Caco-2 (cell line): ENCODE results near the gene FAM50B. TPM values are rescaled to one million over a fixed set of nuclear protein-coding genes. Genes with fewer than 3 reads are reported as not detected.

ENCODE experiments used
- Bru-seq: library from RNA; stranded (reverse); fragments of 400-500 nt; gene quantifications from one replicate; lab custom pipeline; 2021; lab: Mats Ljungman, UMichigan
- BruChase-seq, 2 experiments: library from RNA; stranded (reverse); fragments of 400-500 nt; gene quantifications; one replicate each; lab custom pipeline; 2021; lab: Mats Ljungman, UMichigan
- BruUV-seq: library from RNA; stranded (reverse); fragments of 400-500 nt; replicated peaks from 2 replicates; lab custom pipeline; 2021; lab: Mats Ljungman, UMichigan
- CTCF ChIA-PET: fragments of 300-600 bp; sonication (Branson Sonifier 250); formaldehyde crosslinking; loops from one replicate; lab custom pipeline; 2022; ENCODE audit warnings: antibody characterized with exemption; lab: Charles Lee
- POLR2A ChIA-PET: fragments of 300-600 bp; sonication (Branson Sonifier 250); formaldehyde crosslinking; loops from one replicate; lab custom pipeline; 2022; ENCODE audit warnings: antibody characterized with exemption; lab: Charles Lee
- DNase-seq, 2 experiments: peaks; one replicate each; pipeline versions ENCODE4 v3.0.0 to v3.0.0-alpha.2; 2020 to 2022
- H3K27me3 ChIP-seq: replicated peaks from 2 replicates; pipeline ENCODE4 v1.6.0; 2011; ENCODE audit warnings: low read length; ENCODE audit not compliant: control insufficient read depth, insufficient read depth
- H3K36me3 ChIP-seq: 2 replicates; pipeline ENCODE4 v1.5.1; 2011; ENCODE audit warnings: low read length; ENCODE audit not compliant: control insufficient read depth, insufficient read depth
- H3K4me1 ChIP-seq: fragments of 250-450 bp; sonication (Bioruptor Pico); 2 replicates; pipeline ENCODE4 v1.5.1; 2020; ENCODE audit warnings: mild to moderate bottlenecking
- H3K4me3 ChIP-seq: 2 replicates; pipeline ENCODE4 v1.5.1; 2011; ENCODE audit warnings: low read depth, mild to moderate bottlenecking, control low read depth, low read length
- H3K9me3 ChIP-seq: fragments of 250-450 bp; sonication (Bioruptor Pico); 2 replicates; pipeline ENCODE4 v1.5.1; 2020; ENCODE audit warnings: mild to moderate bottlenecking, moderate library complexity
- H3K27ac Mint-ChIP-seq: one replicate; pipeline ENCODE4 v1.8.0; 2022; ENCODE audit warnings: mixed read lengths; ENCODE audit not compliant: unreplicated experiment
- H3K27me3 Mint-ChIP-seq: one replicate; pipeline ENCODE4 v1.8.0; 2022; ENCODE audit warnings: mixed read lengths; ENCODE audit not compliant: insufficient read depth, unreplicated experiment
- H3K36me3 Mint-ChIP-seq: one replicate; pipeline ENCODE4 v1.8.0; 2022; ENCODE audit warnings: mild to moderate bottlenecking, mixed read lengths; ENCODE audit not compliant: insufficient read depth, unreplicated experiment
- H3K4me1 Mint-ChIP-seq: one replicate; pipeline ENCODE4 v1.8.0; 2022; ENCODE audit warnings: low read depth, mixed read lengths; ENCODE audit not compliant: unreplicated experiment
- H3K4me3 Mint-ChIP-seq: one replicate; pipeline ENCODE4 v1.8.0; 2022; ENCODE audit warnings: mild to moderate bottlenecking, moderate library complexity, mixed read lengths; ENCODE audit not compliant: unreplicated experiment
- H3K9me3 Mint-ChIP-seq: one replicate; pipeline ENCODE4 v1.8.0; 2022; ENCODE audit warnings: mixed read lengths; ENCODE audit not compliant: unreplicated experiment
- CTCF ChIP-seq, 2 experiments: fragments of 200-600 bp in 1 of 2; IDR thresholded peaks; 1 replicate in 1 of 2; 2 replicates in 1 of 2; pipeline versions ENCODE4 v1.5.1 to v1.8.0; 2011 to 2022; ENCODE audit warnings: antibody characterized with exemption in 1 of 2, control low read depth in 1 of 2, inconsistent platforms in 1 of 2, low read depth in 1 of 2, low read length in 1 of 2, mild to moderate bottlenecking in 1 of 2, moderate library complexity in 1 of 2; ENCODE audit not compliant: insufficient read depth in 1 of 2, severe bottlenecking in 1 of 2, unreplicated experiment in 1 of 2
- intact Hi-C: fragments of 100-400 bp; cut with micrococcal nuclease; formaldehyde crosslinking; loops from one replicate; pipeline ENCODE4 v1.10.0; 2022; ENCODE audit not compliant: unreplicated experiment
- long read RNA-seq: library from polyadenylated mRNA; stranded (forward); transcript quantifications from one replicate; pipeline ENCODE4 v2.0.0, GENCODE V29; 2022
- total RNA-seq: library from RNA; stranded (reverse); gene quantifications from 2 replicates; pipeline ENCODE4 v1.2.3, GENCODE V29; 2022

Gene FAM50B, protein sequence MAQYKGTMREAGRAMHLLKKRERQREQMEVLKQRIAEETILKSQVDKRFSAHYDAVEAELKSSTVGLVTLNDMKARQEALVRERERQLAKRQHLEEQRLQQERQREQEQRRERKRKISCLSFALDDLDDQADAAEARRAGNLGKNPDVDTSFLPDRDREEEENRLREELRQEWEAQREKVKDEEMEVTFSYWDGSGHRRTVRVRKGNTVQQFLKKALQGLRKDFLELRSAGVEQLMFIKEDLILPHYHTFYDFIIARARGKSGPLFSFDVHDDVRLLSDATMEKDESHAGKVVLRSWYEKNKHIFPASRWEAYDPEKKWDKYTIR
- total RNA-seq (not detected in 2 replicates), Bru-seq, nascent RNA (not detected), BruChase-seq, experiment 1, labeled RNA remaining after a 2-hour chase (not detected), BruChase-seq, experiment 2, labeled RNA remaining after a 6-hour chase (not detected)
- long read RNA-seq: 0 reads

GRCh38 chr6:3848925-3849605 is at the start of gene FAM50B:
TSS of gene FAM50B (plus strand) at chr6:3849373. CDS start at chr6:3849812, 439 bp downstream.
- Mint-ChIP-seq H3K27me3 (no peaks in the 10 kb centered on the region), H3K4me1 (no peaks in the 10 kb centered on the region), H3K27ac (no peak within 1 kb of the TSS), H3K9me3 (peaks cover 12% of the 10 kb centered on the region), H3K4me3 (no peak within 1 kb of the TSS), H3K36me3 (no peaks in the 10 kb centered on the region)
- no peaks in the 10 kb centered on the region for H3K36me3 ChIP-seq
- ChIA-PET CTCF (interaction anchor here (0.6 kb wide), 1 partner anchor 18 kb away, joined by 3 read pairs; no protein-coding TSS in a partner anchor), POLR2A (no interaction called here)
- no TSS peak for BruUV-seq
- TF ChIP-seq CTCF (IDR thresholded peaks at IDR 0.05; ENCODE audit: insufficient read depth in 1 of 2, low read depth in 1 of 2, low read length in 1 of 2, severe bottlenecking in 1 of 2, unreplicated experiment in 1 of 2): no peak
- intact Hi-C loops: no loop called here
- no peak for DNase-seq
- H3K4me1 ChIP-seq: no peaks in the 10 kb centered on the region
- H3K27me3 ChIP-seq: no peaks in the 10 kb centered on the region
- no peak within 1 kb of the TSS for H3K4me3 ChIP-seq
- peaks cover 14% of the 10 kb centered on the region for H3K9me3 ChIP-seq

DNA sequence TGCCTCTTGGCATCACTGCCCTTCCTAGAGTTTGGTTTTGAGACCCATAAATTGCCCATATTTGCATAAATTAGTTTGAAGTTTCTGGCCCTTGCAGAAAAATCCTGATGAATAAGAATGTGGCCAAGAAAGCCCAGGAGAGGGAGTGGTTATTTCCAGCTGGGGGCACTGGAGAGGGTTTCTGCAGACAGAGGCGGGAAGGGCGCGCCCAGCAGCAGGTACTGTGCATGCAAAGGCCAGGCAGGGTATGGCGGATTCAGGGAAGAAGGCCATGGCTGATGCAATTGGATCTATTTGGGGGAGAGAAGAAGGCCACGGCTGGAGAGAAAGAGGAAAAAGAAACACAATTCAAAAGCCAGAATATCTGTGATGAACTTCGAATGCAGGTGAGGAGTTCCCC is 49.5 kb upstream of the FAM50B start:
- Histone ChIP-seq H3K27me3 (no peaks in the 10 kb centered on the region), H3K4me1 (peaks cover 57% of the 10 kb centered on the region), H3K4me3 (no peak overlapping the region), H3K9me3 (no peaks in the 10 kb centered on the region), H3K36me3 (no peaks in the 10 kb centered on the region; the same call in 1 of the 2 replicates)
- DNase-seq: no peak
- TF ChIP-seq CTCF (IDR thresholded peaks at IDR 0.05; ENCODE audit: insufficient read depth in 1 of 2, low read depth in 1 of 2, low read length in 1 of 2, severe bottlenecking in 1 of 2, unreplicated experiment in 1 of 2): no peak
- Mint-ChIP-seq H3K27me3 (no peaks in the 10 kb centered on the region), H3K4me3 (no peak overlapping the region), H3K36me3 (peaks cover 19% of the 10 kb centered on the region), H3K27ac (peak overlapping the region; percentile 94), H3K4me1 (peaks cover 49% of the 10 kb centered on the region), H3K9me3 (no peaks in the 10 kb centered on the region)
- ChIA-PET POLR2A (interaction anchor here (0.5 kb wide), 1 partner anchor 152 kb away, joined by 3 read pairs; no protein-coding TSS in a partner anchor), CTCF (no interaction called here)
- intact Hi-C loops: no loop called here
- no TSS peak for BruUV-seq

DNA sequence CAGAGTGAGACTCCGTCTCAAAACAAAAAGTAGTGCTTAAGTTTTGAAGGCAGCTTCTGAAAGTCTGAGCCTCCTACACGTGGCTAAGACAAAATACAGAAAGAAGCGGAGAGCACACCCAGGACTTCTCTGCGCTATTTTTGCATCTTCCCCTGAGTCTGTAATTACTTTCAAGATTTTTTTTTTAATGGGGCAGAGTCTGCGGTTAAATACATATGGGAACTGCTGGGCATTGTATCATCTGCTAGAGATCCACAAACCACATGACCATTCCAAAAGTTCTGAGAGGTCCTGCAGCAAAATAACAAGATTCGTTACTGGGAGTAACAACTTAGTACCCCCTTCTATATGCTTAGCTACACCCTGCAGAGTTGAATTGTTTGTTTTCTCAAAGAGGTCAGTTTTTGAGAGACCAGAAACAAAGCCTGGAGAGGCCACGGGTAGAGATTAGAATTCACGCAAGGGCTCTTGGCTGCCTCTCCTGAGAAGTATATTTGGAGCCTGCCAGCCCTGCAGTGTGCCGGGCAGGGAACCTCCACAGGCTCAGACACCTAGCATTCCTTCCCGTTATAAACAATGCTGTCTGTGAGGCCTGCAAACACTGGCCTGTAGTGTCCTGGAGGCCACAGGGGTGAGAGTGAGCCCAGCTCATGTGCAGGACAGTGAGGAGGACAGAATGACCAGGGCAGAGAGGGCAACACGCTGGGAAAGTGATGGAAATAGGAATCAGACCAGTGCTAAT is 48.2 kb upstream of the FAM50B start:
- no peak for TF ChIP-seq CTCF (IDR thresholded peaks at IDR 0.05; ENCODE audit: insufficient read depth in 1 of 2, low read depth in 1 of 2, low read length in 1 of 2, severe bottlenecking in 1 of 2, unreplicated experiment in 1 of 2)
- Mint-ChIP-seq H3K27ac (no peak overlapping the region), H3K27me3 (no peaks in the 10 kb centered on the region), H3K4me1 (peaks cover 53% of the 10 kb centered on the region), H3K4me3 (no peak overlapping the region), H3K9me3 (no peaks in the 10 kb centered on the region), H3K36me3 (peaks cover 19% of the 10 kb centered on the region)
- Histone ChIP-seq H3K4me1 (peaks cover 65% of the 10 kb centered on the region), H3K36me3 (no peaks in the 10 kb centered on the region; the same call in 1 of the 2 replicates), H3K9me3 (no peaks in the 10 kb centered on the region), H3K27me3 (no peaks in the 10 kb centered on the region), H3K4me3 (no peak overlapping the region)
- ChIA-PET POLR2A (no interaction called here), CTCF (interaction anchor here (0.8 kb wide), 1 partner anchor 177 kb away, joined by 3 read pairs; no protein-coding TSS in a partner anchor)
- intact Hi-C loops: no loop called here
- no peak for DNase-seq
- BruUV-seq: no TSS peak
